OCI-LY1 (cell line): ENCODE measurements around the gene ATN1.

Experiments used
- CTCF ChIP-seq: fragments of 200-600 bp; sonication (generic), shearing (Covaris generic); IDR thresholded peaks from 2 replicates; pipeline ENCODE4 v1.5.1; 2017; ENCODE audit warnings: mild to moderate bottlenecking, antibody characterized with exemption, low read length, moderate library complexity, mixed read lengths
- EZH2 ChIP-seq: fragments of 200-600 bp; sonication (generic), shearing (Covaris generic); IDR thresholded peaks from 2 replicates; pipeline ENCODE4 v1.8.0; 2017; ENCODE audit warnings: borderline replicate concordance, mixed run types, mild to moderate bottlenecking, antibody characterized with exemption, low read length, moderate library complexity, mixed read lengths

GRCh38 chr12:6938353-6939190, 10.8 kb downstream of the ATN1 start:
- TF ChIP-seq CTCF (no peak), EZH2 (no peak)
